HepG2 (cell line): ENCODE results near the gene TMEM100. TPM values are rescaled to one million over a fixed set of nuclear protein-coding genes. Genes with fewer than 3 reads are reported as not detected.

Experiments used
- ATAC-seq: fragments of 200-7000 bp; cut with Tn5 transposase; 3 replicates; pipeline ENCODE4 v1.9.1; 2020; ENCODE audit warnings: mild to moderate bottlenecking, moderate library complexity
- BruUV-seq: library from RNA; stranded (reverse); fragments of 400-500 nt; replicated peaks from 2 replicates; lab custom pipeline; 2021; lab: Mats Ljungman, UMichigan
- CTCF ChIA-PET: fragments of 300-600 bp; formaldehyde crosslinking; extraction: SDS; loops from one replicate; lab custom pipeline; 2021; ENCODE audit warnings: low total read pairs, inconsistent platforms, low intra/inter-chr PET ratio; lab: Yijun Ruan, JAX
- POLR2A ChIA-PET: fragments of 350-600 bp; sonication (Branson Sonifier 250); formaldehyde crosslinking; loops from one replicate; lab custom pipeline; 2020; ENCODE audit warnings: antibody characterized with exemption, inconsistent platforms; lab: Yijun Ruan, JAX
- DNase-seq: peaks from one replicate; pipeline ENCODE4 v3.0.0-alpha.2; 2015; ENCODE audit warnings: low spot score
- FAIRE-seq: peaks from 3 replicates; lab custom pipeline; 2011; peaks lifted over from hg19 to GRCh38; lab: Jason Lieb, UNC
- H2AFZ ChIP-seq: one replicate; pipeline ENCODE4 v1.6.1; 2011; ENCODE audit warnings: low read length, inconsistent platforms
- H3K27ac ChIP-seq: fragments of 300-600 bp; 3 replicates; pipeline ENCODE4 v1.8.0; 2011; ENCODE audit warnings: mixed run types, mild to moderate bottlenecking, mixed read lengths, low read length, inconsistent platforms; ENCODE audit not compliant: insufficient read depth; ENCODE audit errors: extremely low read length
- H3K27me3 ChIP-seq, 2 experiments: fragments of 200-600 bp in 1 of 2; 2 replicates in 1 of 2; 3 replicates in 1 of 2; pipeline versions ENCODE4 v1.6.0 to v1.8.0; 2011; ENCODE audit warnings: low read length in 2 of 2, mild to moderate bottlenecking in 2 of 2, moderate library complexity in 2 of 2, inconsistent platforms in 1 of 2; ENCODE audit not compliant: insufficient read depth in 2 of 2, control insufficient read depth in 1 of 2
- H3K36me3 ChIP-seq, 2 experiments: fragments of 200-600 bp in 1 of 2; replicated peaks in 1 of 2; 2 replicates in 1 of 2; 3 replicates in 1 of 2; pipeline versions ENCODE4 v1.5.1 to v1.8.0; 2011; ENCODE audit warnings: low read length in 2 of 2, inconsistent platforms in 1 of 2; ENCODE audit not compliant: insufficient read depth in 2 of 2, control insufficient read depth in 1 of 2
- H3K4me1 ChIP-seq: 2 replicates; pipeline ENCODE4 v1.5.1; 2012; ENCODE audit warnings: low read length, inconsistent platforms; ENCODE audit not compliant: insufficient read depth
- H3K4me2 ChIP-seq: 2 replicates; pipeline ENCODE4 v1.6.0; 2011; ENCODE audit warnings: low read depth, low read length, inconsistent platforms
- H3K4me3 ChIP-seq, 3 experiments: fragments of 200-600 bp in 1 of 3; sonication (generic), shearing (Covaris generic) in 1 of 3; replicated peaks in 1 of 3; 2 replicates each; pipeline ENCODE4 v1.5.1; 2011 to 2016; ENCODE audit warnings: low read length in 3 of 3, inconsistent platforms in 2 of 3, low read depth in 2 of 3, mild to moderate bottlenecking in 2 of 3, control low read depth in 1 of 3, mixed read lengths in 1 of 3; ENCODE audit not compliant: insufficient read depth in 1 of 3
- H3K79me2 ChIP-seq: one replicate; pipeline ENCODE4 v1.6.1; 2011; ENCODE audit warnings: low read length, inconsistent platforms; ENCODE audit not compliant: insufficient read depth
- H3K9ac ChIP-seq: 2 replicates; pipeline ENCODE4 v1.6.0; 2011; ENCODE audit warnings: mild to moderate bottlenecking, low read depth, low read length, inconsistent platforms; ENCODE audit not compliant: insufficient read depth
- H3K9me3 ChIP-seq: 2 replicates; pipeline ENCODE4 v1.5.1; 2012; ENCODE audit warnings: mild to moderate bottlenecking, low read length
- H4K20me1 ChIP-seq: 2 replicates; pipeline ENCODE4 v1.6.0; 2011; ENCODE audit warnings: inconsistent platforms, mild to moderate bottlenecking, low read length, moderate library complexity; ENCODE audit not compliant: insufficient read depth
- DMAP1 ChIP-seq: IDR thresholded peaks from 2 replicates; pipeline ENCODE4 v1.6.1; 2016
- FIP1L1 ChIP-seq: fragments of 200-400 bp; formaldehyde crosslinking; IDR thresholded peaks from 2 replicates; pipeline ENCODE4 v1.6.1; 2018; ENCODE audit warnings: low read depth, mild to moderate bottlenecking, low read length, moderate library complexity, borderline replicate concordance; ENCODE audit not compliant: insufficient read depth
- FOSL1 ChIP-seq: sonication (generic); formaldehyde crosslinking; IDR thresholded peaks from 2 replicates; pipeline ENCODE4 v1.9.0; 2021; ENCODE audit warnings: missing genetic modification reagents, borderline replicate concordance
- KAT2B ChIP-seq: fragments of 150-350 bp; IDR thresholded peaks from 2 replicates; pipeline ENCODE4 v1.6.1; 2014; ENCODE audit warnings: low read depth, low read length, borderline replicate concordance
- MBNL3 ChIP-seq: fragments of 250-450 bp; sonication (Bioruptor Pico); conservative IDR thresholded peaks from 2 replicates; pipeline ENCODE4 v1.8.0; 2022; ENCODE audit warnings: mild to moderate bottlenecking, inconsistent platforms
- MTA1 ChIP-seq: sonication (generic); formaldehyde crosslinking; IDR thresholded peaks from 2 replicates; pipeline ENCODE4 v1.4.0; 2020; ENCODE audit warnings: missing genetic modification reagents, mild to moderate bottlenecking, borderline replicate concordance
- MTF2 ChIP-seq: sonication (generic); formaldehyde crosslinking; IDR thresholded peaks from 2 replicates; pipeline ENCODE4 v1.5.0; 2020; ENCODE audit warnings: missing genetic modification reagents, borderline replicate concordance
- ONECUT2 ChIP-seq: sonication (generic); formaldehyde crosslinking; IDR thresholded peaks from 2 replicates; pipeline ENCODE4 v1.4.0; 2020; ENCODE audit warnings: missing genetic modification reagents
- PAX8 ChIP-seq: sonication (generic); formaldehyde crosslinking; IDR thresholded peaks from 2 replicates; pipeline ENCODE4 v1.8.0; 2022; ENCODE audit warnings: mild to moderate bottlenecking, missing genetic modification reagents, borderline replicate concordance
- RBAK ChIP-seq: sonication (generic); formaldehyde crosslinking; IDR thresholded peaks from 2 replicates; pipeline ENCODE4 v1.5.1; 2020; ENCODE audit warnings: mild to moderate bottlenecking, missing genetic modification reagents
- RERE ChIP-seq: IDR thresholded peaks from 2 replicates; pipeline ENCODE4 v1.6.1; 2016; ENCODE audit warnings: low read depth, missing genetic modification reagents, missing compliant biosample characterization
- TBL1XR1 ChIP-seq: fragments of 150-350 bp; IDR thresholded peaks from 2 replicates; pipeline ENCODE4 v1.6.1; 2014; ENCODE audit warnings: borderline replicate concordance, low read length; ENCODE audit not compliant: partially characterized antibody
- ZNF136 ChIP-seq: sonication (generic); formaldehyde crosslinking; IDR thresholded peaks from 2 replicates; pipeline ENCODE4 v1.8.1; 2022; ENCODE audit warnings: low read depth, mild to moderate bottlenecking, moderate library complexity, missing genetic modification reagents
- ZNF33A ChIP-seq: sonication (generic); formaldehyde crosslinking; IDR thresholded peaks from 2 replicates; pipeline ENCODE4 v1.5.1; 2020; ENCODE audit warnings: missing genetic modification reagents, mild to moderate bottlenecking, moderate library complexity, borderline replicate concordance
- WGBS: methylation state at CpG from one replicate; pipeline ENCODE4 v1.1.6; 2017; ENCODE audit warnings: low lambda C conversion rate; 5-methylcytosine and 5-hydroxymethylcytosine counted together
- in situ Hi-C: cut with HindIII; loops from 2 replicates; pipeline ENCODE4 v1.10.0; 2017; ENCODE audit warnings: low pct_unique_long_range_greater_than_20kb; ENCODE audit not compliant: extremely low pct_ligation_motif_present
- intact Hi-C: fragments of 100-400 bp; cut with micrococcal nuclease; formaldehyde crosslinking; loops from one replicate; pipeline ENCODE4 v1.10.0; 2022; ENCODE audit not compliant: unreplicated experiment
- polyA plus RNA-seq, 8 experiments: library from polyadenylated mRNA; depleted of rRNA in 3 of 8; stranded (reverse) in 7 of 8; unstranded in 1 of 8; fragments of >200 nt; fragmentation: Illumina TruSeq in 4 of 8; extraction: Trizol in 4 of 8; gene quantifications; 2 replicates each; pipeline versions ENCODE4 v1.2.1 to v1.2.3, GENCODE V29; 2011 to 2016; ENCODE audit warnings: low read depth in 4 of 8, missing spikeins in 1 of 8, mixed read lengths in 1 of 8; ENCODE audit not compliant: insufficient read depth in 1 of 8
- total RNA-seq, 5 experiments: library from RNA; depleted of rRNA; stranded (reverse); fragments of >200 nt; fragmentation: Illumina TruSeq; extraction: Trizol; gene quantifications; 2 replicates each; pipeline ENCODE4 v1.2.3, GENCODE V29; 2016; ENCODE audit warnings: low read depth in 1 of 5

Gene TMEM100
- total and polyA plus RNA-seq, 2 of the 13 experiments (the other 11 are each of a cell fraction or from before 2014, with no cell fraction given): not detected

- Histone ChIP-seq H3K36me3 (no peaks in the 10 kb centered on the region), H3K4me3 (no peak overlapping the region), H3K9me3 (no peaks in the 10 kb centered on the region), H3K4me1 (peaks cover 47% of the 10 kb centered on the region)
- intact Hi-C loops: no loop called here
- TF ChIP-seq RBAK (CRISPR knock-in tag) (no peak), PAX8 (no peak), KAT2B (no peak), ZNF136 (CRISPR knock-in tag) (no peak), FIP1L1 (no peak), RERE (CRISPR knock-in tag) (no peak), TBL1XR1 (no peak), ONECUT2 (CRISPR knock-in tag) (no peak), ZNF33A (CRISPR knock-in tag) (no peak), MTA1 (no peak), MBNL3 (no peak), FOSL1 (CRISPR knock-in tag) (no peak), MTF2 (CRISPR knock-in tag) (no peak), DMAP1 (CRISPR knock-in tag) (no peak)
- TF ChIP-seq, all 625 proteins: peak for 0
- H3K9ac ChIP-seq: no peak overlapping the region
- in situ Hi-C loops: no loop called here
- H3K27me3 ChIP-seq: no peaks in the 10 kb centered on the region
- H2AFZ ChIP-seq: no peak overlapping the region
- FAIRE-seq (no peak), DNase-seq (no peak), ATAC-seq (no peak)
- no peak overlapping the region for H3K4me2 ChIP-seq
- 94% methylated on average over 1 of the region's 1 CpG for WGBS
- no TSS peak for BruUV-seq
- H3K79me2 ChIP-seq: no peaks in the 10 kb centered on the region
- no peak overlapping the region for H3K27ac ChIP-seq
- no peaks in the 10 kb centered on the region for H4K20me1 ChIP-seq
- ChIA-PET POLR2A (no interaction called here), CTCF (no interaction called here)
These were observed 22.6 kb upstream of the TMEM100 start for GRCh38 chr17:55745258-55745657.
